Cardiac muscle cell (in vitro differentiated cells and primary cell): Measurements from ENCODE around the gene RIOK2. TPM values are rescaled to one million over a fixed set of nuclear protein-coding genes. Genes with fewer than 3 reads are reported as not detected.
"Not testable (repeated sequence)": the region's sequence is repeated elsewhere in the genome, so short reads cannot be mapped to it uniquely, and the experiment has no call there.

Experiments used
- DNase-seq, 2 donors: peaks; one replicate each; pipeline versions ENCODE4 v3.0.0 to v3.0.0-alpha.2; 2010 to 2017; ENCODE audit warnings: low read depth in 1 of 2, low spot score in 1 of 2
- H3K27ac ChIP-seq: fragments of 200-600 bp; sonication (generic); 2 replicates; pipeline ENCODE4 v1.5.1; 2016
- H3K27me3 ChIP-seq: fragments of 200-600 bp; sonication (generic); 2 replicates; pipeline ENCODE4 v1.6.0; 2016; ENCODE audit warnings: control low read depth
- H3K36me3 ChIP-seq: fragments of 200-600 bp; sonication (generic); 2 replicates; pipeline ENCODE4 v1.5.1; 2016; ENCODE audit warnings: control low read depth
- H3K4me1 ChIP-seq: fragments of 200-600 bp; sonication (generic); 2 replicates; pipeline ENCODE4 v1.8.1; 2017; ENCODE audit warnings: low read depth, mild to moderate bottlenecking, mixed run types
- H3K4me3 ChIP-seq: fragments of 200-600 bp; sonication (generic); 2 replicates; pipeline ENCODE4 v1.5.1; 2016; ENCODE audit warnings: mild to moderate bottlenecking
- H3K9me3 ChIP-seq: fragments of 200-600 bp; sonication (generic); 2 replicates; pipeline ENCODE4 v1.5.1; 2017; ENCODE audit warnings: low read depth, mild to moderate bottlenecking, control low read depth
- polyA plus RNA-seq: library from polyadenylated mRNA; unstranded; fragments of >200 nt; fragmentation: Nextera tagmentation; extraction: Ambion mirVana; gene quantifications from 2 replicates; pipeline ENCODE4 v1.2.1, GENCODE V29; 2016
- total RNA-seq: library from RNA; depleted of rRNA; stranded (reverse); fragments of >200 nt; gene quantifications from 2 replicates; pipeline ENCODE4 v1.2.3, GENCODE V29; 2016
- TF ChIP-seq, protein P1 (sequence below): IDR thresholded peaks from 2 replicates; pipeline ENCODE4 v1.5.1; 2012; ENCODE audit warnings: low read depth, mild to moderate bottlenecking, low read length

The RIOK2 gene
- total and polyA plus RNA-seq, 2 experiments from 2014 or later: 23.6 to 26.4 TPM

- Histone ChIP-seq H3K4me1 (peaks cover 30% of the 10 kb centered on the region), H3K27ac (peak within 1 kb of the TSS; percentile 85), H3K36me3 (no peaks in the 10 kb centered on the region), H3K9me3 (no peaks in the 10 kb centered on the region), H3K4me3 (peak within 1 kb of the TSS; percentile 59), H3K27me3 (no peaks in the 10 kb centered on the region)
- TF ChIP-seq, protein P1, sequence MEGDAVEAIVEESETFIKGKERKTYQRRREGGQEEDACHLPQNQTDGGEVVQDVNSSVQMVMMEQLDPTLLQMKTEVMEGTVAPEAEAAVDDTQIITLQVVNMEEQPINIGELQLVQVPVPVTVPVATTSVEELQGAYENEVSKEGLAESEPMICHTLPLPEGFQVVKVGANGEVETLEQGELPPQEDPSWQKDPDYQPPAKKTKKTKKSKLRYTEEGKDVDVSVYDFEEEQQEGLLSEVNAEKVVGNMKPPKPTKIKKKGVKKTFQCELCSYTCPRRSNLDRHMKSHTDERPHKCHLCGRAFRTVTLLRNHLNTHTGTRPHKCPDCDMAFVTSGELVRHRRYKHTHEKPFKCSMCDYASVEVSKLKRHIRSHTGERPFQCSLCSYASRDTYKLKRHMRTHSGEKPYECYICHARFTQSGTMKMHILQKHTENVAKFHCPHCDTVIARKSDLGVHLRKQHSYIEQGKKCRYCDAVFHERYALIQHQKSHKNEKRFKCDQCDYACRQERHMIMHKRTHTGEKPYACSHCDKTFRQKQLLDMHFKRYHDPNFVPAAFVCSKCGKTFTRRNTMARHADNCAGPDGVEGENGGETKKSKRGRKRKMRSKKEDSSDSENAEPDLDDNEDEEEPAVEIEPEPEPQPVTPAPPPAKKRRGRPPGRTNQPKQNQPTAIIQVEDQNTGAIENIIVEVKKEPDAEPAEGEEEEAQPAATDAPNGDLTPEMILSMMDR: peak; percentile 62
- peak; percentile 58 to 85 for DNase-seq
Measured at GRCh38 chr5:97142521-97143254, 40.4 kb downstream of the RIOK2 start, which contains the start of gene LIX1. LIX1 (minus strand) TSS chr5:97142611; CDS start chr5:97142576, 35 bp downstream.

DNA sequence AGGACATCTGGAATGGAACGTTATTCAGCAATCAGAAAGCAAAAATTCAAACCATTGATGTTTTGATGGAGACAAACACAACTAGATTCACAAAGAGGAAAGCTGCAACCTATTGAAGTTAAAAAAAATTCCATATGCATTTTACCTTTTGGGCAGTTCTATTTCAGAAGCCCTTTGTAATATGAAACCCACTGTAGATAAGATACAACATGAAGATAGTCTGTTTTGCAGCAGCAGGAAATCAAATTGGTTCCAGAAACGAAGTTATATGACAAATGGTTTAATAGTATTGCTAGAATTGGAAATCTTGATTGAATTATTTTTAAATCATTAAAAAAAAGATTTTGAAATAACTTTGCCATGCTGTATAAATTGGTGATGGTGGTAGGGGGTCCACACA is 41.5 kb downstream of the RIOK2 start:
- DNase-seq: no peak
- Histone ChIP-seq H3K4me1 (peaks cover 42% of the 10 kb centered on the region), H3K9me3 (no peaks in the 10 kb centered on the region), H3K27ac (peak overlapping the region; percentile 85), H3K4me3 (peak overlapping the region; percentile 59), H3K36me3 (no peaks in the 10 kb centered on the region), H3K27me3 (no peaks in the 10 kb centered on the region)
- TF ChIP-seq, protein P1: no peak

GRCh38 chr5:97141031-97141430 is 42.0 kb downstream of the RIOK2 start:
- no peak for DNase-seq
- peak overlapping the region; percentile 85 for H3K27ac ChIP-seq
- peaks cover 47% of the 10 kb centered on the region for H3K4me1 ChIP-seq
- H3K9me3 ChIP-seq: no peaks in the 10 kb centered on the region
- H3K4me3 ChIP-seq: peak overlapping the region; percentile 59
- H3K27me3 ChIP-seq: no peaks in the 10 kb centered on the region
- H3K36me3 ChIP-seq: no peaks in the 10 kb centered on the region
- TF ChIP-seq, protein P1: no peak

DNA sequence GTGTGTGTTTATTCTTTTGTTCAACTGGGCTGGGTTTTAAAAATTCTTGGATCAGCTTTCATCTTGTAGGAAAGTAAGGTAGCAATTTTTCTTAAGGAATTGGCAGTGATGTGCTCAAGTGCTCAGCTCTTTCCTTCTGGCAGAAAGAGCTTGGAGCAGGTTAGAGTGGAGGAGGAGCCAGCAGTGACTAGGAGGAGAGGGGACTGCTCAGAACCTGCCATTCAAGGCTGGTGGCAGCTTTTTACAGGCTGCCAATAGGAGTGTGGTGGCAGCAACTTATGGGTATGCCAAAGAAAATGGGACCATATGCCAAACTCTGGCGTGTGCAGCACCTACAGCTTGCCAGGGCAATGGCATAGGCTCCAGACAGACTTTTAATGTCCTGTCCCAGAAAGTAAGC is 42.8 kb downstream of the RIOK2 start:
- DNase-seq: peak in 1 of 2 donors; percentile 50
- H3K27ac ChIP-seq: peak overlapping the region; percentile 85
- H3K36me3 ChIP-seq, H3K27me3 ChIP-seq, H3K9me3 ChIP-seq: not testable (repeated sequence)
- H3K4me1 ChIP-seq: peaks cover 53% of the 10 kb centered on the region
- peak overlapping the region; percentile 59 for H3K4me3 ChIP-seq

- Histone ChIP-seq H3K27ac (peak overlapping the region; percentile 50), H3K9me3 (no peaks in the 10 kb centered on the region), H3K4me3 (no peak overlapping the region), H3K36me3 (peaks cover 8% of the 10 kb centered on the region), H3K4me1 (peaks cover 85% of the 10 kb centered on the region), H3K27me3 (no peaks in the 10 kb centered on the region)
- no peak for DNase-seq
- TF ChIP-seq, protein P1: no peak
Measured at GRCh38 chr5:97136475-97136874, 46.6 kb downstream of the RIOK2 start.

DNA sequence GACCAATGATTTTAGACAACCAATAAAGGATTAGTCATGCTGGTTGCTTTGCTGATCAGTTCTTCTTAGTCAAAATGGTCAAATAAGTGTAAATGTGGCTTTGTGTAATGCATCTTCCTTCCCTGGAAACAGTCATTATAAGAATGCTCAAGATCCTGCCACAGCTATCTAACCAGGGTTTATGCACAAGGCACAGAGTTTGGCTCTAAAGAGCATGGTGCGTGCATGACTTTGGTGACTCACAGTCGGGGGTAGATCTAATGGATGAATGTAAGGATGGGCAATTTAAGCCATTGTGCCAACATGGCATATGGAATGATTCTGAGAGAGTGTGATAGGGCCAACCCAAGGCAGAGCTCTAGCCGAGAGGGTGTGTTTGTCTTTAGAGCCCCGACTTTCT is 47.2 kb downstream of the RIOK2 start:
- no peaks in the 10 kb centered on the region for H3K27me3 ChIP-seq
- H3K4me1 ChIP-seq: peaks cover 91% of the 10 kb centered on the region
- H3K27ac ChIP-seq: no peak overlapping the region
- peaks cover 8% of the 10 kb centered on the region for H3K36me3 ChIP-seq
- TF ChIP-seq, protein P1: no peak
- H3K4me3 ChIP-seq: no peak overlapping the region
- no peaks in the 10 kb centered on the region for H3K9me3 ChIP-seq
- no peak for DNase-seq
